Stimulated activated CD8-positive, alpha-beta memory T cell treated with anti-CD3 and anti-CD28 coated beads, Interleukin-7, amount 100 ng/mL, for 24 hours (primary cell): ENCODE results near the gene CCNB3.

ENCODE experiments used
- DNase-seq: peaks from one replicate; pipeline ENCODE4 v3.0.0-alpha.2; 2020; ENCODE audit warnings: low read depth

The CCNB3 gene

DNA sequence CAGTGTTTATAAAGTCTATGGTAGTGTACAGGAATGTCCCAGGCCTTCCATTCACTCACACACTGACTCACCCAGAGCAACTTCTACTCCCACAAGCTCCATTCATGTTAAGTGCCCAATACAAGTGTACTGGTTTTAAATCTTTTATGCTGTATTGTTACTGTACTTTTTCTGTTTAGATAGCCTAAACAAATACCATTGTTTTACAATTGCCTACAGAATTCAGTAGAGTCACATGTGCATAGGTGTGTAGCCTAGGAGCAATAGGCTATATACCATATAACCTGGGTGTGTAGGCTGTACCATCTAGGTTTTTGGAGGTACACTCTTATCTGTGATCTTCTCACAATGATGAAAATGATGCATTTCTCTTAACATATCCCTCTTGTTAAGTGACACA, 139.4 kb downstream of the CCNB3 start:
- no peak for DNase-seq

DNA sequence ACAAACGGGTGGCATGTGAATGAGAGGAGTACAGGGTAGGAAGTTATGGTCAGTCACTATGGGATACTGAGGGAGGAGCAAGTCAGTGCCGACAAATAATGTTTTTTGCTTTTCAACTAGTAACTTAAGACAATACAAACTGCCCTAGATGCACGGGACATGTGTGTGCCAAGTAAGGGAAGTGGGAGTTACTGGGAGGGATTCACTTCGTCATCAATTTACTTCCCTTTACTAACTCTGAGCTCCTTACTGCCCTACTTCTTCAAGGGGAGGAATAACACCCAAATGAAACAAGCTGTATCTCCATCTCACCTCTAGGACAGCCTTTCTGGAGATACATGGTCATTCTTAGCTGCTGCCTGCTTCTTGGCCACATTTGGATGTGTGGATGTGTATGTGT, 168.4 kb downstream of the CCNB3 start:
- DNase-seq, result no peak

DNA sequence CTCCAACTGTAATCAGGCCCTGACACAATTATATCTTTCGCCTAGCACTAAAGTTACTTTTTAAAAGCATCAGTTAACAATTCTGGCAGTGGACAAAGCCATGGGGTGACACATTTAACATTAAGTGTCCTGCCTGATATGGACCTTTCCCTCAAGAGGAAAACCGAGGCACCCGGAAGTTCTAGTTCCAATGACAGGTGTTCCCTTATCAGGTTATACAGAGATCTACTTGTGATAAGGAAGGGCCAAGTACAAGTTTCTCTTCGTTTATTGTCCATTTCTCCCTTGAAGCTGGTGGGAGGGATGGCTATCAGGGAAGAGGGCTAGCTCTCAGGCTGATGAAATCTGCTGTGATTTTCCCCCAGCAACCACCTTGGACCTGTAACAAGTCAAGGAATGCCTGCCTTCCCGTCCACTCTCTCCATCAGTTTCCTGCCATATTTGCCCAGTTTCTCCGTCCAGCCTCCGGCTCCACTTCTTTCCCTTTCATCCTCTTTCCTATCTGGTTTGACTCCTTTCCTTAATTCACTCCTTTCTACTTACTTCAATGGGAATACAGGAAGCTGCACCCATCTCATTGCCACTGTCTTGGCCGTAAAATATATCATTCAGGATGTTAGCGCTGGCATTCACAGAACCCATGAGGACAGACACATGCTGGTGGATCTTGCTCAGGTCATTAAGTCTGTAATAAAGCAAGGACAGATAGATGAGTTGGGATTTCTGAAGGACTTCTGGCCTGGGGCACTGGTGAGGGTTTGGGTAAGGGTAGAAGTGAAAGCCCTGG, 171.1 kb downstream of the CCNB3 start:
- no peak for DNase-seq

DNA sequence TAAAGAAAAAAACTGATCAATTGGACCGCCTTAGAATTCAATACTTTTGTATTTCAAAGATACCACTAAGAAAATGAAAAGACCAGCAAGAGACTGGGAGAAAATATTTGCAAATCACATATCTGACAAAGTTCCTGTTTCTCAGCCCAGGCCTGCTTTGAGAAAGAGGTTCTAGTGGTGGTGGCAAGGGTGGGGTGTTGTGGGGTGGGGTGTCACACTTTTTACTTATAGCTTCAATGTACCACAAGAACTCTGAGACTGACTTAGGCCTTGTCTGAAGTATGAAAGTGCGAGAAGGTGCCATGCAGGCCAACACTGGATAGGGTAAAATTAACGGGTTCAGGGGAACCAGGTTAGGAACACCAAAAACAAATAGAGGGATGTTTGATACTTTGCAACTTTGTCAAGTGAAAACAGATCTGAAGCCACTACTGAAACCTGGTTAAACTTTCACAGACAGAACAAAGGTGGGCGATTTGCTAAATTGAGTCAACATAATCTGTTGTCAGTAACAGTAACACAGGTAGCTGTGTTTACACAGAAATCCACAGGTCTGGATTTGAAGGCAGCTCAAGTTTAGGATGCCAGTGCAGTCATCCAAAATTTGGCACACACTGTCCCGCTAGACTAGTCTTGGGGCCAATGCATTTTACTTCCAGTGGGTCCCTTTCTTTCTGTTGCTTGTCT, 177.3 kb downstream of the CCNB3 start:
- no peak for DNase-seq

DNA sequence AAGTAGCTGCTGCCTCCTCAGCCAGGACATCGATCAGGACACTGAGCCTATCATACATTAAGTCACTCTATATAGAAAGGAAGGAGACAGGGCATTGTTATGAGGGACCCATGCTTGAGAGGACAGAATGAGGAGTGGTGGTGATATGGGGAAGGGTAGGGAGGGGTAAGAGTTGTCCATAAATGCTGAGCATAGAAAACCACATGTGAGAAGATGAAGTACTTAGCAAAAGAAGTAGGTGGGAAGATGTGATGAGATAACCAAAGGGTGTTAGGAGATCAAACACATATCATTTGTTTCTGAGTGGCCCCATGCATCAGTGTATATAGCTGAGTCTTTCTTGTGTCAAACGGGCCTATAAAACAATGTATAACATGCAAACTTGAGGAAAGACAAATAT, 182.0 kb downstream of the CCNB3 start:
- DNase-seq, result no peak

DNA sequence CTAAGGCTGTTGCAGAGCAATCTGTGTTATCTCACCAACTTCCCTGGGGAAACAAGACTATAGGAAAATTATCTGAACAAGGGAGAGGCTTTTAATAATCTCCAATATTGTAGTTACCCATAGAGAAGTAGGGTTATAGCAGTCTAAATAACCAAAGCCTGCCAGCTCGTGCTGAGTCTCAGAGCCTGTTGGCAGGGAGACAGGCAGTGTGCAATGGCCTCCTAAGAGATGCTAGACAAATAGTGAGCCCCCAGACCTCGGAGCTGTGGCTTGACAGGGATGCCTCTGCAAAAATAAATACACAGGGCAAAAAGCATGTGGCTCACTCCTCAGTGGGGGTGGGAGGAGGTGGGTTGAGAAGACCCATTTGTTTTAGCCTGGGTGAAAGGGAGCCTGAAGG, 189.3 kb downstream of the CCNB3 start:
- DNase-seq, result no peak
